Pericardium fibroblast (primary cell): ENCODE data around the gene SPRED2. TPM values are rescaled to one million over a fixed set of nuclear protein-coding genes. Genes with fewer than 3 reads are reported as not detected.

ENCODE experiments used
- total RNA-seq: library from RNA; depleted of rRNA; stranded (reverse); fragments of >200 nt; gene quantifications from 2 replicates; pipeline ENCODE4 v1.2.3, GENCODE V29; 2015

SPRED2 gene, protein sequence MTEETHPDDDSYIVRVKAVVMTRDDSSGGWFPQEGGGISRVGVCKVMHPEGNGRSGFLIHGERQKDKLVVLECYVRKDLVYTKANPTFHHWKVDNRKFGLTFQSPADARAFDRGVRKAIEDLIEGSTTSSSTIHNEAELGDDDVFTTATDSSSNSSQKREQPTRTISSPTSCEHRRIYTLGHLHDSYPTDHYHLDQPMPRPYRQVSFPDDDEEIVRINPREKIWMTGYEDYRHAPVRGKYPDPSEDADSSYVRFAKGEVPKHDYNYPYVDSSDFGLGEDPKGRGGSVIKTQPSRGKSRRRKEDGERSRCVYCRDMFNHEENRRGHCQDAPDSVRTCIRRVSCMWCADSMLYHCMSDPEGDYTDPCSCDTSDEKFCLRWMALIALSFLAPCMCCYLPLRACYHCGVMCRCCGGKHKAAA
- 13.4 and 14.1 TPM in 2 replicates for total RNA-seq

DNA sequence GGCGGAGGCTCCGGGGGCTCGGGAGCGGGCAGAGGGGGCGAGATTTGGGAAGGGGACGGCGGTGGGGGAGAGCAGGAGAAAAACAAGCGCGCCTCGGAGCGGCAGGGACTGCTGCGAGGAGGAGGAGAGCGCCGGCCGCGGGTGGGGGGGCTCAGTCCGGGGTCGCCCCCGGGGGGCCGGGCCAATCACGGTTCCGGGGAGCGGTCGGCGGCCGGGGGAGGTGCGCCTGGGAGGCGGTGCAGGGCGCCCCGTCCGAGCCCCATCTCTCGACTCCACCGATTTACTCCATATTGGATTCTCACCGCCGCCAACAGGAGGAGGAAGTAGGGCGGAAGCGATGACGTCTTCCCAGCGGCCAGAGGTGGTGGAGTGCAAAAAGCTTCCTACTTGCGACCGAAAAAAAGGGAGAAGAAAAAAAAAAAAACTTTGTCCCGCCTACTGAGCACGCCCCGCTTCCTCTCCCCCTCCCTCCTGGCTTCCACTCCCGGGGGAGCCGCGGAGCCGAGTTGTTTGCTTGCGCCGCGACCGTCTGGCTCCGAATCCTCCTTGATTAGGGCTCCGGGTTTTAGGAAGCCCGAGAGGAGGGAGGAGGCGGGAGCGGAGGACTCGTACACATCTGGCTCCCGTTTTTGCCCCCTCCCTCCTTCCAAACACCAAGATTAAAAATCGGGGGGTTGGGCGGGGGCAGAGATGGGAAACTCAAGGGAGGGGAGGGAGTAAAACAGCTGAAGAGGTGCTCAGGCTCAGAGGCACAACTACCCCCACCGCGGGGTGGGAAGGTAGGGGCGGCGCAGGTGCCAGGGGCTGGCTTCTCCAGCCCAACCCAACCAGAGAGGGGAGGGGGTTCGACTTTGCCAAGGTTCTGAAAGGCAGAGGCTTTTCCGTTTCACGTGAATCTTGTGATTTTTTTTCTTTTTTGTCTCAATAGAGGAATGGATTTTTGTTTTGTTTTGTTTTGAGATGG lies at the start of gene SPRED2:
SPRED2 (minus strand) TSS at position 373 of the 964 bp plus-strand sequence. CDS start 612 bp downstream, outside the sequence.

Other genes with a start within 250 kb of the SPRED2 start
- gene ACTR2, start 204.8 kb downstream of the SPRED2 start, total RNA-seq: 60.7 and 72.1 TPM in 2 replicates